Activated CD4-positive, alpha-beta T cell treated with anti-CD3 and anti-CD28 coated beads, Interleukin-2, amount 10 ng/mL, durations not matched to agents 24 days and 14 days (primary cell): Measurements from ENCODE around the gene PPFIA4. TPM values are rescaled to one million over a fixed set of nuclear protein-coding genes. Genes with fewer than 3 reads are reported as not detected.

Experiments used
- DNase-seq: peaks from one replicate; pipeline ENCODE4 v3.0.0; 2022
- H3K27ac Mint-ChIP-seq: one replicate; pipeline ENCODE4 v1.8.0; 2022; ENCODE audit warnings: mild to moderate bottlenecking, mixed read lengths
- H3K27me3 Mint-ChIP-seq: one replicate; pipeline ENCODE4 v1.8.0; 2022; ENCODE audit warnings: mixed read lengths
- H3K36me3 Mint-ChIP-seq: one replicate; pipeline ENCODE4 v1.8.0; 2022; ENCODE audit warnings: low read depth, mild to moderate bottlenecking, mixed read lengths
- H3K4me1 Mint-ChIP-seq: one replicate; pipeline ENCODE4 v1.8.0; 2021; ENCODE audit warnings: mixed read lengths
- H3K4me3 Mint-ChIP-seq: one replicate; pipeline ENCODE4 v1.8.0; 2022; ENCODE audit warnings: mild to moderate bottlenecking, moderate library complexity, mixed read lengths
- H3K9me3 Mint-ChIP-seq: one replicate; pipeline ENCODE4 v1.8.0; 2021; ENCODE audit warnings: mixed read lengths
- intact Hi-C: fragments of 100-400 bp; cut with micrococcal nuclease; formaldehyde crosslinking; loops from one replicate; pipeline ENCODE4 v1.15.1; 2023
- total RNA-seq: library from RNA; stranded (reverse); gene quantifications from 2 replicates; pipeline ENCODE4 v1.2.3, GENCODE V29; 2022

PPFIA4 gene
- total RNA-seq, 1 donor from 2014 or later, result 35.1 TPM

DNA sequence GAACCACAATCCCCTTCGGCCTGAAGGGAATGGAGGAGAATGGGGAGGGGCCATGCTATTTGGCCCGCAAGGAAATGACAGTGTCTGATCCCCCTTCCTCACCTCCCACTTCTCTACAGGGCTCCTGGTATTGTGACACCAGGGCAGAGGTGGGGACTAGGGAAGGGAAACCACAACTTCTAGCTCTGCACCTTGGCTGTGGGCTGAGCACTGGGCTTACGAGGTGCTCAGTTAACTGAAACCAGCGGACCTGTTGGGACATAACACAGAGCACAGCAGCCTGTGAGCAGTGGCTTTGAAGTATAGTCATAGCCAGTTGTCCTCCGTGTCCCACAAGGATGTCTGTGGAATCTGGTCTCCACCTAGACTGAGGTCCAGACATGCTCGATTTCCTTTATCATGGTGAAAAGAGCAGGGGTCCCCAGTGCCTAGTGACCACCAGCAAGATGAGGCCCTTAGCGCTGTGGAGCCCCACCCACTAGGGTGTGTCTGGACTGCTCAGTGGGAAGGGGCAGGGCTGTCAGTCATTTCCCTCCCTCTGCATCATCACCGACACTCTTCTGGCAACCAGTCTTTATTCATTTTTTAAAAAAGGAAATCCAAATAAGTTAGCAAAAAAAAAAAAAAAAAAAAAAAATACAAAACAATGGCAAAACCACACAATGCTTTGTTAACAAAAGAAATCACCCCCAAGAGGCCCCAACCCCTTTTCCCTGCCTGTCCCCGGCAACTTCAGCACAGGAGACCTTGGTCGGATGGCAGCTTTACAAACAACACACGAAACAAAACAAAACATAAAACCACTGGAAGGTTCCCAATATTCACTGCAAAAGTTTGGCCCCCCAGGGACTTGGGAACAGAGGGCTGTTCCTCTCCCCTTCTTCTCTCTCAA, 56.5 kb downstream of the PPFIA4 start:
- peaks cover 5% of the 10 kb centered on the region for H3K4me1 Mint-ChIP-seq
- intact Hi-C loops, result no loop called here
- H3K27me3 Mint-ChIP-seq, result no peaks in the 10 kb centered on the region
- no peaks in the 10 kb centered on the region for H3K9me3 Mint-ChIP-seq
- no peak for DNase-seq
- H3K27ac Mint-ChIP-seq, result no peak overlapping the region
- peaks cover 3% of the 10 kb centered on the region for H3K36me3 Mint-ChIP-seq
- no peak overlapping the region for H3K4me3 Mint-ChIP-seq

DNA sequence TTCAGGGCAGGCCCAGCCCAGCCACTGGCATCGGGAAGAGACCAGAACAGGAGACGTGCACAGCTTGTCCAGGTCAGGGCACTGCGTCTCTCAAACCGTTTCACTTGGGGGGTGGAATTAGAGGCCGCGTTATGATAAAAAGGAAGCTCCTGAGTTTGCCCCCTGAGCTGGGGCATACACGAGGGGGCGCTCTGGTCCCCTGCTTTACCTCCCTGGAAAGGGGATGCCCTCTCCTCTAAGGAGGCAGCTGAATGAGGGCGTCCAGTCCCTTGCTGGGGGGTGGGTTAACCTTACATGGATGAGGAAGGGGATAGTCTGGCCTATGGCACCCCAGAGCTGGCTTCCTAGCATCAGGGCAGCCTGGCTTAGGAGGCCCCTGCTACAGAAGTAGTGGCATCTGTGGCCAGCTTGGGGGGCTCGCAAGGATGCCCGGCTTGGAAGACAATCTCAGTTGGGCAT, 57.2 kb downstream of the PPFIA4 start:
- H3K27ac Mint-ChIP-seq, result no peak overlapping the region
- H3K27me3 Mint-ChIP-seq, result peaks cover 5% of the 10 kb centered on the region
- intact Hi-C loops, result no loop called here
- no peak for DNase-seq
- peaks cover 3% of the 10 kb centered on the region for H3K36me3 Mint-ChIP-seq
- no peaks in the 10 kb centered on the region for H3K9me3 Mint-ChIP-seq
- peaks cover 5% of the 10 kb centered on the region for H3K4me1 Mint-ChIP-seq
- no peak overlapping the region for H3K4me3 Mint-ChIP-seq

DNA sequence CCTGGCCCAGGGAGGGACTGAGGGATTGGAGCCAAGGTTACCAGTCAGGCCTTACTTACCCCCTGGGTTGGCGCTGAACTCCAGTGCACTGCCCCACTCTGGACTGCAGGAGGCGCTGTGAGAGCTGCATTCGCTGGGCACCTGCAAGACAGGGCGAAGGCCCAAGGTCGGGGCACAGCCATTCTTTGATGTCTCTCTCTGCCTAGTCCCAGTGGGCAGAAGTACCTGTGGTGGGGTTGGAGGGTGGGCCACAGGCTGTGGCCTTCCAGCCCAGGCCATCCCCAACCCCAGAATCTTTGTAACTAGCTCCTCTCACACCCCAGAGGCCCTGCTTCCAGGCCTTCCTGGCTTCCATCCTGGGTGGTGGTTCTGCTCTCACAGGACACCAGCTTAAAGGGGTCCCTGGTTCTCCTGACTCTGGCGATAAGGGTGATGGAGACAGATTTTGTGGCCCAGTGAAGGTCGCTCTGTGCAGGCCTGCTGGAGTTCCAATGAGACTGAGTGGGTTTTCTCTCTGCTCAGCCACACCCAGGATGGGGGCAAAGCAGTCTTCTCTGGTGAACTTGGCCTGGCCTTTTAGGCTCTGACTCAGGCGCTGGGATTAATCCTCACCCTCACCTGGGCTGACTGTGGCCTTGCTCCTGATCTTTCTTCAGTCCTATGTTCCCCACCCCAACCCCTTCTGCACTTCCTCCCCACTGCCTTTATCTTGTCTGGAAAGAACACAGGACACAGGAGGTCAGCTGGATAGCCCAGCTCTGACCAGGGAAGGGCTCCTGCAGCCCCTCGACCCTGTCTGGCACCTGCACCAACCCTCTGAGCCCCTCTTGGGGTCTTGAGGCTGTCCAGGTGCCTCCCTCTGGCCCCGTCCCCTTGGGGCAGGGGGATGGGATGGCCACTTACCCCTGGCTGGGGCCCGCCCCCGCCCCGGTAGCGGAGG, 58.6 kb downstream of the PPFIA4 start:
- Mint-ChIP-seq H3K27me3 (peaks cover 6% of the 10 kb centered on the region), H3K36me3 (no peaks in the 10 kb centered on the region), H3K4me1 (peaks cover 5% of the 10 kb centered on the region), H3K4me3 (no peak overlapping the region), H3K9me3 (no peaks in the 10 kb centered on the region), H3K27ac (no peak overlapping the region)
- intact Hi-C loops, result no loop called here
- DNase-seq, result peak; percentile 78

DNA sequence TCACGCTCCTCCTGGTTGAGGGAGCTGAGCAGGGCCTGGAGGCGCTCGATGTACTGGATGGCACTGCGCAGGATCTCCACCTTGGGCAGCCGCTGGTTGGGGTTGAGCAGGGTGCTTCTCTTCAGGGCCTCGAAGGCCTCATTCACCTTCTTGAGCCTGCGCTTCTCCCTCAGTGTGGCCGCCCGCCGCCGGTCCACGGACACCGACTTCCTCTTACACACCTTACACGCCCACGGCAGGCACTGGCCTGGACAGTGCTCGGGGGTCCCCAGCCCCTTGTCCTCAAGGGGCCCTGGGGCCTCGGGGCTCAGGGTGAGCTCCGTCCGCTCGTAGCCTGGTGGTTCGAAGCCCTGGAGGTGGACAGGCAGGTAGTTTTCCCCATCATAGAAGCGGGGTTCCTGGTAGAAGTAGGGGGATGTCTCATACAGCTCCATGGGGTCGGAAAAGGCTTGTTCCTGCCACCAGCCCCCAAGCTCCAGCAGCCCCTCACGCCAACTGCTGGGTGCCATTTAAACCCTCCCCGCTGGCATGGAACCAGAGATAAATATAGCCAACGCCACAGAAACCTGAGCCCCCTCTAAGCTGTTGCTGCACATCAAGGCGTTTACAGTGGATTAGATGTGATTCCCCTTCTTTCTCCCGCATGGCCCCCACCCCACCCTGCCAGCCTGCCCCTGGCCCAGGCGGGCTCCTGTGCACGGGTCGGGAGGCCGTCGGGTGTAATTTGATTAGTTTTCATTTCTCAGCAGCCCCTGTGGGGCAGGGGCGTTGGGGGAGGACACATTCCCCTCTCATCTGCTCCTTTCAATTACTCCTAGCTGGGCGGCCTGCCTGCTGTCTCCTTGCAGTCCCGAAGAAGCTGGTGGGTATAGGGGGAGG, 59.5 kb downstream of the PPFIA4 start, which contains the start of gene MYOG:
Gene MYOG, minus strand, starts transcription at position 485 of the 879 bp plus-strand sequence. Its CDS starts 51 bp downstream, at position 434.
- Mint-ChIP-seq H3K4me1 (peaks cover 5% of the 10 kb centered on the region), H3K4me3 (no peak within 1 kb of the TSS), H3K27ac (no peak within 1 kb of the TSS), H3K27me3 (peaks cover 9% of the 10 kb centered on the region), H3K9me3 (no peaks in the 10 kb centered on the region), H3K36me3 (no peaks in the 10 kb centered on the region)
- intact Hi-C loops, result no loop called here
- no peak for DNase-seq

DNA sequence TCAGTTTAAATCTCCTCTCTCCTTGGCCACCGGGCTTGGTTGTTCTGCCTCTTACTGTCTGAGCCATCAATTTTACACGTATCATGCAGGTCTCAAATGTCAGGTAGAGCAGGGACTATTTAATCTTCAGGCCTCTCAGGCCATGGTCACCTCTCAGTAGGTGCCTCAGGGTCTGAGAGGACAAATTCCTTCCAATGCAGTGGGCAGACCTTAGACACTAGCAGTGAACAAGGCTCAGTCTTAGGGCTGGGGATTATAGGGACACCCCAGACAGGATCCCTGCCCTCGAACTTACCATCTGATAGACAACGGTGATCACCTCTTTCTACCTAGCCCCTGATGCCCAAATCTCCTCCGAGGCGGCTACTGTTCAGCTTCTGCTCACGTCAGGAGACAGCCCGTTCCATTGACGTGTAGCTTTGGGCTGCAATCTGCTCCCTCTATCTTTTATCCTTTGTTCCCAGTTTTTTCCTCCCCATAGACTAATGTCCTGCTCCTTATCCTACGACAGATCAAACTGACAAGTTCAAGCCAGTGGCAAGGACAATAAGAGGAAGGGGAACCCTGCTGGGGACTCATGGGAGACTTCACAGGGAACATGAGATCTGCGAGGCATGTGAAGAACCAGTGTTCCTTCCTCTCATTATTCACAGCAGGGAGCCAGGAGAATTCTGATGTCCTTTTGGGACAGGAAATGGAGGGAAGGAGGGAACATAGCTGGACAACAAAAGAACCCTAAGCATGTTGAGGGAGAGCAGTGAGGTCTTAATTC, 60.9 kb downstream of the PPFIA4 start:
- intact Hi-C loops, result no loop called here
- H3K4me1 Mint-ChIP-seq, result peaks cover 5% of the 10 kb centered on the region
- H3K27ac Mint-ChIP-seq, result no peak overlapping the region
- peaks cover 12% of the 10 kb centered on the region for H3K27me3 Mint-ChIP-seq
- no peaks in the 10 kb centered on the region for H3K9me3 Mint-ChIP-seq
- H3K4me3 Mint-ChIP-seq, result no peak overlapping the region
- no peak for DNase-seq
- no peaks in the 10 kb centered on the region for H3K36me3 Mint-ChIP-seq

DNA sequence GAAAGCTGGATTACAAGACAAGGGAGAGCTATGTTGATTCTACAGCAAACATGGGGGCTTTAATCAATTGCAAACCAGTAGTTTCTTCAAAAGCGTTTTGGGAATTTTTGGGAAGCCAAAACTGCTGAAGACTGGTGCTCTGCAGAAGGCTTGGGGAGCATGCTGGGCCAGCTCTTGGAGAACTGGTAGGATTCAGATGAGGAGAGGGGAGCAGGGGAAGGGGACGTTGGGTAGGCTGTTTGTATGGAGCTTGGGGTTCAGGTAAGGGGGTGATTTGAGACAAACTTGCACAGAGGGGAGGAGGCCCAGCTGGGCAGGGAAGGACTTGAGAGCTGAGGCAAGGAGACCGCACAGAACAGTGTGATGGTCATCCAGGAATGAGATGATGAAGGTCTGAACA, 62.1 kb downstream of the PPFIA4 start:
- H3K36me3 Mint-ChIP-seq, result no peaks in the 10 kb centered on the region
- no peak overlapping the region for H3K4me3 Mint-ChIP-seq
- no peak for DNase-seq
- intact Hi-C loops, result no loop called here
- H3K4me1 Mint-ChIP-seq, result no peaks in the 10 kb centered on the region
- H3K27ac Mint-ChIP-seq, result no peak overlapping the region
- H3K27me3 Mint-ChIP-seq, result peaks cover 17% of the 10 kb centered on the region
- H3K9me3 Mint-ChIP-seq, result no peaks in the 10 kb centered on the region

DNA sequence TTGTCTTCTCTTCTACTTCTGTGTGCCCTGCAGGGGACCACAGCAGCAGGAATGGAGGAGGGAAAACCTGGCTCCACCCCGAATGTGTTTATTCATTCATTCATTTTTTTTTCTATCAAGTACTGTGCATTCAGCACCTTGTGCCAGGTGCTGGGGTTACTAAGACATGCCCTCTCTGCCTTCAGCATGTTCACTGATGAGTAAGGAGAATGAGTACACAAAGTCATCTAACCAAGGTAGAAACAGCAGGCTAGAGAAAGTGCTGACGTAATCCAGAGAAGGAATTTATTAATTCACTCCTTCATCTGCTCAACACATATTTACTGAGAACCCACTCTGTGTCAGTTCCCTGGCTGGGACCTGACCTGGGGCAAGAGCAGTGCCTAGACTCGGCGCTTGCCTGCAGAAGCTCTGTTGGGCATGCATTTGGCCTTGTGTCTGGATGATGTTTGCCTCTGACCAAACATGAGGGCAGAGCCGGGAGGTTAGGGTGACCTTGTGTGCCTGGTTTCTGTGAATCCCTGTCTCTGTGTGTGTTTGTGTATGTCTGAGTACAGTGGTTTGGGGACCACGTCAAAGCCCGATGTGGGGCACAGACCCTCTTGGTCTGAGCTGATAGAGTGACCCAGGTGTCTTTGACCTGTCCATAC, 62.8 kb downstream of the PPFIA4 start:
- intact Hi-C loops, result no loop called here
- no peaks in the 10 kb centered on the region for H3K4me1 Mint-ChIP-seq
- H3K4me3 Mint-ChIP-seq, result no peak overlapping the region
- H3K27me3 Mint-ChIP-seq, result peaks cover 19% of the 10 kb centered on the region
- no peak for DNase-seq
- H3K27ac Mint-ChIP-seq, result no peak overlapping the region
- no peaks in the 10 kb centered on the region for H3K36me3 Mint-ChIP-seq
- no peaks in the 10 kb centered on the region for H3K9me3 Mint-ChIP-seq

DNA sequence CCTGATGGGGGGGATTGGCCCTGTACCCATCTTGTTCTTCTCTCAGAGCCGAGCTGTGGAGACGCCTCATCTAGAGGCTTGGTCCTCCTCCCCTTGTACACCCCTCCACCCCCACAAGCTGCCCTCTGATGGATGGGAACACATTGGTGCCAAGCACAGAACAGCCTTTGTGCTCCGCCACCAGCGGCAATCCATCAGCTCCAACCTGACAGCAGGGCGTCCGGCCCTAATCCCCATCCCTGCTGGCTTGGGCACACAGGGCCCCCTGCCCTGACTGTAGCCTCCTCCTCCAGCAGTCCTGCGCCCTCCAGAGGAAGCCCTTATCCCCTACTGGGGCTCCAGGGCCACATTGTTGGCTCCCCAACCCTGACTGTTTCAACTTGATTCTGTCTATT, 63.4 kb downstream of the PPFIA4 start:
- Mint-ChIP-seq H3K4me1 (no peaks in the 10 kb centered on the region), H3K27ac (no peak overlapping the region), H3K9me3 (no peaks in the 10 kb centered on the region), H3K4me3 (no peak overlapping the region), H3K36me3 (no peaks in the 10 kb centered on the region), H3K27me3 (peaks cover 21% of the 10 kb centered on the region)
- intact Hi-C loops, result no loop called here
- no peak for DNase-seq

DNA sequence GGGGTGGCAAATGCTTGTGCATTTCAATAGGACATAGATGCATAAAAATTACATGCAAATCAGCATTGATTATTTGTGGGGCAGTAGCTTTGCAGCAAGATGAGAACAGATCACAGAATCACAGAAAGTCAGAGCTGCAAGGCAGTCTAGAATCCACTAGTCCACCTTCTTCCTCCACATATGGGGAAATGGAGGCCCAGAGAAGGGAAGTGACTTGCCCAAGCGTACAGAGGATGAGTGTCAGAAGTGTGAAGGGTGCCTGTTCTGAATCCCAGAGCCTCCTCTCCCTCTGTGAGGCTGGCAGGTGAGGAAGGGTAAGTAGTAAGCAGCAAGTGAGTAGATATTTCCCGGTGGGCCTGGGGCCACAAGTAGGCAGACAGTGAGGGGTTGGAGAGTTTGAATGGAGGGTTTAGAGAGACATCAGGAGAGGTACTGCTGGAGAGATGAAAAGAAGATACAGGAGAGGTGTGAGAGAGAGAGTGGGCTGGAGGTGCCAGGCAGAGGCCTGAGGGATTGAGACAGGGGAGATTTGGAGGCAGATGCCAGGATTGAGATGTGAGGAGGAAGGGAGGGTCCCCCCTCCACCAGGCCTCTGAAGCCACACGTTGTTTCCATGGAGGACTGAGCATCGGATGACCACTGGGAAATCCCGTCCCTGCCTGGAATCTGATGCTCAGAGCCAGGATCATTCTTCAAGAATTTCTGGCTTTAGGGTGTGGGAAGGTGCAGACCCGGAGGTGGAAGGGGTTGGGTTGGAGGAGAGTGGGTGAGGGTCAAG, 64.3 kb downstream of the PPFIA4 start:
- DNase-seq, result no peak
- Mint-ChIP-seq H3K36me3 (no peaks in the 10 kb centered on the region), H3K27ac (no peak overlapping the region), H3K4me3 (no peak overlapping the region), H3K27me3 (peaks cover 26% of the 10 kb centered on the region), H3K9me3 (peaks cover 8% of the 10 kb centered on the region), H3K4me1 (no peaks in the 10 kb centered on the region)
- intact Hi-C loops, result no loop called here

DNA sequence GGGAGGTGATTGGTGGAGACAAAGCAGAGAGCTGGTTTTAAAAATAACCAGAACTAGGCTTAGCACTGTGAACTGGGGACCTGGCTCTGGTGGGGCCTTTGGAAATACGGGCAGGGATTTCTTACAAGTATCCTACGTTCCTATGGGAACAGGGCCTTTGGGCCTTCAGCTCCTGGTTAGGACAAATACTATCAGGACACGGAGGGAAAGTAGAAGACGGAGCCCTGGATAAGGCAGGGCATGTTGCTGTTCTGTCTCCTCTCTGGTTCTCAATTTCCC, 64.8 kb downstream of the PPFIA4 start:
- Mint-ChIP-seq H3K4me1 (no peaks in the 10 kb centered on the region), H3K36me3 (no peaks in the 10 kb centered on the region), H3K9me3 (peaks cover 14% of the 10 kb centered on the region), H3K27ac (no peak overlapping the region), H3K4me3 (no peak overlapping the region), H3K27me3 (peaks cover 31% of the 10 kb centered on the region)
- intact Hi-C loops, result no loop called here
- no peak for DNase-seq

DNA sequence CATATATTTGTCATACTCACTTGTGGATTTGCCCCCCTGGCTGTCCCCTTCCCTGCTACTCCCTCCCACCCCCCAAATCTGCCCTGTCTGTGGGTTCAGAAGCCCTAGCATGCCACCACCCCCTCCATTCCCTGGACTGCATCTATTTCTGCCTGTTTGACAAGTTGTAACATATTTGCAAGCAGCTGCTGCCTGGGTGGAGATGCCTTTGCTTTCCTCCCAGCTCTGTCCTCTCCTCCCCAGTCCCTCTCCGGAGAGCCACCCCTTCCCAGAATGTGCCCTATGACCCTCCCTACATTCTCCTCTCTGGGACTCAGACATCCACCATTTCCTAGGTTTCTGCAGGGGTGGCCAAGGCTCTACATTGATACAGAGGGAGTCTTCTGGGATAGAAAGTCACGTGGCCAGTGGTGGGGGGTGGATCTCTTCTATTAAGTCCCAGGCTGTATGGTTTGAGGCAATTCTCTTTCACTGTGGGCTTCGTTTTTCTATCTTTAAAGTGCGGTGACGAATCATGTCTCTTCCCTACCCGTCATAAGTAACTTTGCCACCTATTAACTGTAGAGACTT, 65.6 kb downstream of the PPFIA4 start:
- Mint-ChIP-seq H3K4me3 (no peak overlapping the region), H3K36me3 (no peaks in the 10 kb centered on the region), H3K27ac (no peak overlapping the region), H3K27me3 (peaks cover 32% of the 10 kb centered on the region), H3K4me1 (no peaks in the 10 kb centered on the region), H3K9me3 (peaks cover 15% of the 10 kb centered on the region)
- intact Hi-C loops, result no loop called here
- DNase-seq, result no peak
